HCT116 (cell line): ENCODE results near the gene KIF18B. TPM values are rescaled to one million over a fixed set of nuclear protein-coding genes. Genes with fewer than 3 reads are reported as not detected.

ENCODE experiments used
- ATAC-seq: fragments of 200-7000 bp; cut with Tn5 transposase; 2 replicates; pipeline ENCODE4 v1.9.1; 2020; ENCODE audit warnings: mild to moderate bottlenecking, moderate library complexity
- BruUV-seq: library from RNA; stranded (reverse); fragments of 400-500 nt; replicated peaks from 2 replicates; lab custom pipeline; 2021; lab: Mats Ljungman, UMichigan
- CTCF ChIA-PET: fragments of 300-600 bp; sonication (Branson Sonifier 250); formaldehyde crosslinking; loops from one replicate; lab custom pipeline; 2021; ENCODE audit warnings: antibody characterized with exemption; lab: Charles Lee
- POLR2A ChIA-PET: fragments of 300-600, 350-600 bp; sonication (Branson Sonifier 250); formaldehyde crosslinking; loops from one replicate; lab custom pipeline; 2021; ENCODE audit warnings: antibody characterized with exemption; lab: Charles Lee
- RAD21 ChIA-PET, 2 experiments: fragments of 300-600 bp; sonication (Branson Sonifier 250); formaldehyde crosslinking; loops; one replicate each; lab custom pipeline; 2023; ENCODE audit warnings: low total read pairs in 2 of 2; ENCODE audit not compliant: uncharacterized antibody in 2 of 2, unreplicated experiment in 2 of 2, low non-redundant PET in 1 of 2; lab: Charles Lee
- DNase-seq: peaks from one replicate; pipeline ENCODE4 v3.0.0-alpha.2; 2010; ENCODE audit warnings: low read depth, low spot score
- H2AFZ ChIP-seq: fragments of 200-600 bp; shearing (Covaris generic), sonication (generic); 2 replicates; pipeline ENCODE4 v1.6.1; 2017; ENCODE audit warnings: low read depth, mixed run types, mixed read lengths, antibody characterized with exemption, low read length; ENCODE audit not compliant: poor library complexity, severe bottlenecking
- H3K27ac ChIP-seq: 2 replicates; pipeline ENCODE4 v1.5.1; 2012; ENCODE audit warnings: low read depth, low read length
- H3K27me3 ChIP-seq: fragments of 200-600 bp; sonication (generic); 2 replicates; pipeline ENCODE4 v1.6.1; 2016; ENCODE audit warnings: mixed run types, low read length, mixed read lengths; ENCODE audit not compliant: insufficient read depth
- H3K36me3 ChIP-seq, 2 experiments: fragments of 200-500 bp in 1 of 2; fragments of 200-600 bp in 1 of 2; sonication (Bioruptor generic) in 1 of 2; sonication (generic) in 1 of 2; 2 replicates each; pipeline versions ENCODE4 v1.5.1 to v1.6.1; 2014 to 2016; ENCODE audit warnings: low read length in 2 of 2, inconsistent platforms in 1 of 2, mixed read lengths in 1 of 2, mixed run types in 1 of 2; ENCODE audit not compliant: insufficient read depth in 2 of 2, control insufficient read depth in 1 of 2
- H3K4me1 ChIP-seq, 2 experiments: fragments of 200-600 bp in 1 of 2; sonication (generic) in 1 of 2; 2 replicates each; pipeline versions ENCODE4 v1.5.1 to v1.6.1; 2012 to 2017; ENCODE audit warnings: low read length in 2 of 2, inconsistent platforms in 1 of 2, mild to moderate bottlenecking in 1 of 2, mixed read lengths in 1 of 2, mixed run types in 1 of 2, moderate library complexity in 1 of 2; ENCODE audit not compliant: insufficient read depth in 2 of 2, control insufficient read depth in 1 of 2
- H3K4me2 ChIP-seq: fragments of 200-600 bp; sonication (generic); 2 replicates; pipeline ENCODE4 v1.6.1; 2017; ENCODE audit warnings: mixed run types, low read length, mixed read lengths
- H3K4me3 ChIP-seq, 2 experiments: fragments of 200-600 bp in 1 of 2; sonication (generic) in 1 of 2; replicated peaks in 1 of 2; 2 replicates each; pipeline ENCODE4 v1.5.1; 2011 to 2016; ENCODE audit warnings: low read length in 2 of 2, control low read depth in 1 of 2, low read depth in 1 of 2, mild to moderate bottlenecking in 1 of 2, mixed read lengths in 1 of 2, mixed run types in 1 of 2
- H3K79me2 ChIP-seq: fragments of 200-600 bp; sonication (generic); 2 replicates; pipeline ENCODE4 v1.6.1; 2017; ENCODE audit warnings: mild to moderate bottlenecking, mixed run types, low read length, moderate library complexity, mixed read lengths; ENCODE audit not compliant: insufficient read depth
- H3K9ac ChIP-seq: fragments of 200-600 bp; sonication (generic); 2 replicates; pipeline ENCODE4 v1.6.1; 2016; ENCODE audit warnings: low read length, mixed read lengths
- H3K9me2 ChIP-seq: fragments of 200-600 bp; sonication (generic), shearing (Covaris generic); 2 replicates; pipeline ENCODE4 v1.6.1; 2017; ENCODE audit warnings: mixed run types, mild to moderate bottlenecking, moderate library complexity; ENCODE audit not compliant: insufficient read depth
- H3K9me3 ChIP-seq, 2 experiments: fragments of 200-500 bp in 1 of 2; fragments of 200-600 bp in 1 of 2; sonication (Bioruptor generic) in 1 of 2; sonication (generic) in 1 of 2; 2 replicates each; pipeline ENCODE4 v1.6.1; 2014 to 2017; ENCODE audit warnings: low read length in 2 of 2, mixed read lengths in 2 of 2, inconsistent platforms in 1 of 2, low read depth in 1 of 2, mild to moderate bottlenecking in 1 of 2, mixed run types in 1 of 2, moderate library complexity in 1 of 2; ENCODE audit not compliant: control insufficient read depth in 1 of 2, insufficient read depth in 1 of 2
- H4K20me1 ChIP-seq: fragments of 200-600 bp; sonication (generic), shearing (Covaris generic); 2 replicates; pipeline ENCODE4 v1.6.1; 2017; ENCODE audit warnings: mixed run types, mild to moderate bottlenecking, moderate library complexity; ENCODE audit not compliant: insufficient read depth
- ATF3 ChIP-seq: IDR thresholded peaks from 2 replicates; pipeline ENCODE4 v1.6.1; 2012
- CBX3 ChIP-seq: IDR thresholded peaks from 2 replicates; pipeline ENCODE4 v1.6.1; 2012; ENCODE audit warnings: low read depth
- CEBPB ChIP-seq: IDR thresholded peaks from 2 replicates; pipeline ENCODE4 v1.6.1; 2012; ENCODE audit warnings: low read depth
- CTCF ChIP-seq, 3 experiments: fragments of 200-600 bp in 1 of 3; sonication (generic) in 1 of 3; IDR thresholded peaks in 2 of 3; conservative IDR thresholded peaks in 1 of 3; 2 replicates each; pipeline ENCODE4 v1.5.1; 2012 to 2017; ENCODE audit warnings: low read depth in 2 of 3, low read length in 2 of 3, antibody characterized with exemption in 1 of 3, borderline replicate concordance in 1 of 3, control low read depth in 1 of 3, mild to moderate bottlenecking in 1 of 3, mixed read lengths in 1 of 3, mixed run types in 1 of 3, moderate library complexity in 1 of 3; ENCODE audit not compliant: insufficient read depth in 1 of 3
- EGR1 ChIP-seq: IDR thresholded peaks from 2 replicates; pipeline ENCODE4 v1.6.1; 2012; ENCODE audit warnings: low read depth
- ELF1 ChIP-seq: IDR thresholded peaks from 2 replicates; pipeline ENCODE4 v1.6.1; 2012; ENCODE audit warnings: low read depth, borderline replicate concordance
- JUND ChIP-seq: IDR thresholded peaks from 2 replicates; pipeline ENCODE4 v1.6.1; 2012
- MAX ChIP-seq: IDR thresholded peaks from 2 replicates; pipeline ENCODE4 v1.6.1; 2012
- RAD21 ChIP-seq: IDR thresholded peaks from 2 replicates; pipeline ENCODE4 v1.6.1; 2012; ENCODE audit warnings: low read depth, mild to moderate bottlenecking
- REST ChIP-seq: IDR thresholded peaks from 2 replicates; pipeline ENCODE4 v1.6.1; 2012; ENCODE audit warnings: low read depth
- SP1 ChIP-seq: IDR thresholded peaks from 2 replicates; pipeline ENCODE4 v1.6.1; 2012; ENCODE audit warnings: low read depth
- SRF ChIP-seq: IDR thresholded peaks from 2 replicates; pipeline ENCODE4 v1.6.1; 2012; ENCODE audit warnings: low read depth
- TCF7L2 ChIP-seq: IDR thresholded peaks from 2 replicates; pipeline ENCODE4 v1.7.0; 2011; ENCODE audit warnings: borderline replicate concordance, inconsistent platforms; ENCODE audit not compliant: insufficient read depth, insufficient read length; ENCODE audit errors: extremely low read depth
- ZNF274 ChIP-seq: fragments of 200-500 bp; sonication (Bioruptor generic); IDR thresholded peaks from 2 replicates; pipeline ENCODE4 v1.6.1; 2014; ENCODE audit warnings: mild to moderate bottlenecking, low read depth, low read length, inconsistent platforms
- intact Hi-C: fragments of 100-400 bp; cut with micrococcal nuclease; formaldehyde crosslinking; loops from 2 replicates; pipeline ENCODE4 v1.10.0; 2022
- total RNA-seq: library from RNA; stranded (reverse); gene quantifications from one replicate; pipeline ENCODE4 v1.2.1, GENCODE V29; 2021; ENCODE audit not compliant: unreplicated experiment

KIF18B gene
- total RNA-seq, 1 experiment from 2014 or later: 76.4 TPM

- no peaks in the 10 kb centered on the region for H3K27me3 ChIP-seq
- H3K79me2 ChIP-seq: no peaks in the 10 kb centered on the region
- TF ChIP-seq CBX3 (no peak), MAX (no peak), EGR1 (no peak), REST (no peak), ELF1 (no peak), CEBPB (no peak), CTCF (IDR thresholded peaks at IDR 0.05 in 2 of 3, conservative IDR thresholded peaks at IDR 0.05 in 1 of 3; ENCODE audit: borderline replicate concordance in 1 of 3, insufficient read depth in 1 of 3, low read depth in 2 of 3, low read length in 2 of 3) (peak; percentile 87 to 93 (median 87)), JUND (no peak), TCF7L2 (no peak), RAD21 (peak; percentile 96), SP1 (no peak), ATF3 (no peak), ZNF274 (no peak), SRF (no peak)
- no peaks in the 10 kb centered on the region for H4K20me1 ChIP-seq
- intact Hi-C loops: loop anchor here (1.0 kb wide), 3 partner anchors 102 to 213 kb away; no protein-coding TSS in a partner anchor
- POLR2A ChIA-PET: interaction anchor here (0.6 to 1.0 kb wide), 3 partner anchors 10 to 155 kb away, joined by 3 to 4 read pairs (median 3); no protein-coding TSS in a partner anchor
- CTCF ChIA-PET: interaction anchor here (0.6 to 5.1 kb wide), 20 partner anchors 9 to 229 kb away, joined by 3 to 63 read pairs (median 4); partner anchors contain the start of genes ACBD4 and C1QL1
- no peak overlapping the region for H3K27ac ChIP-seq
- RAD21 ChIA-PET: interaction anchor here (0.6 to 1.7 kb wide), 7 partner anchors 11 to 179 kb away, joined by 3 to 4 read pairs (median 3); no protein-coding TSS in a partner anchor
- H3K4me2 ChIP-seq: peak overlapping the region; percentile 35; the same call in 1 of the 2 replicates
- DNase-seq: peak; percentile 65
- H3K9me3 ChIP-seq: no peaks in the 10 kb centered on the region
- H3K9ac ChIP-seq: no peak overlapping the region
- BruUV-seq: no TSS peak
- peaks cover 0 to 18% of the 10 kb centered on the region in 2 experiments; a peak in 2 of 4 replicates for H3K4me1 ChIP-seq
- peak; percentile 95 for ATAC-seq
- H3K4me3 ChIP-seq: no peak overlapping the region
- H3K36me3 ChIP-seq: no peaks in the 10 kb centered on the region
- H2AFZ ChIP-seq: peak overlapping the region; percentile 89
- no peaks in the 10 kb centered on the region for H3K9me2 ChIP-seq
Measured at GRCh38 chr17:44919885-44920564, 27.5 kb downstream of the KIF18B start.
